Upper lobe of left lung (tissue), 6 donors: ENCODE data around the gene PTPRM. TPM values are rescaled to one million over a fixed set of nuclear protein-coding genes. Genes with fewer than 3 reads are reported as not detected.

Source experiments
- ATAC-seq, 2 donors: fragments of 200-7000 bp; cut with Tn5 transposase; one replicate each; pipeline ENCODE4 v1.9.1; 2022; ENCODE audit warnings: mild to moderate bottlenecking in 2 of 2, moderate library complexity in 2 of 2; ENCODE audit not compliant: low FRiP score in 2 of 2
- DNase-seq, 2 donors: peaks; one replicate each; pipeline ENCODE4 v3.0.0-alpha.2; 2019 to 2020
- H3K27ac ChIP-seq, 4 donors: fragments of 200-600 bp; sonication (generic); one replicate each; pipeline ENCODE4 v1.5.1; 2016 to 2019
- H3K27me3 ChIP-seq, 4 donors: fragments of 200-600 bp; sonication (generic); one replicate each; pipeline ENCODE4 v1.5.1; 2017 to 2019
- H3K36me3 ChIP-seq, 4 donors: fragments of 200-600 bp; sonication (generic); one replicate each; pipeline ENCODE4 v1.5.1; 2016 to 2019
- H3K4me1 ChIP-seq, 4 donors: fragments of 200-600 bp; sonication (generic); one replicate each; pipeline ENCODE4 v1.5.1; 2018 to 2019
- H3K4me3 ChIP-seq, 4 donors: fragments of 200-600 bp; sonication (generic); one replicate each; pipeline ENCODE4 v1.5.1; 2017 to 2019; ENCODE audit warnings: mild to moderate bottlenecking in 2 of 4, moderate library complexity in 1 of 4
- H3K9me3 ChIP-seq, 4 donors: fragments of 200-600 bp; sonication (generic); one replicate each; pipeline ENCODE4 v1.5.1; 2018 to 2019
- EP300 ChIP-seq, 4 donors: sonication (generic); formaldehyde crosslinking; IDR thresholded peaks; one replicate each; pipeline ENCODE4 v1.5.1; 2017; ENCODE audit warnings: antibody characterized with exemption in 4 of 4, control low read depth in 2 of 4
- POLR2A ChIP-seq, 4 donors: fragments of 450-650 bp; IDR thresholded peaks; one replicate each; pipeline ENCODE4 v1.5.1; 2016 to 2017; ENCODE audit warnings: antibody characterized with exemption in 4 of 4, mild to moderate bottlenecking in 2 of 4
- POLR2AphosphoS5 ChIP-seq, 2 donors: sonication (generic); formaldehyde crosslinking; IDR thresholded peaks; one replicate each; pipeline ENCODE4 v1.5.1; 2017; ENCODE audit warnings: antibody characterized with exemption in 2 of 2
- WGBS, 2 donors: methylation state at CpG; one replicate each; pipeline ENCODE4 v1.1.5; 2017 to 2018; 5-methylcytosine and 5-hydroxymethylcytosine counted together
- total RNA-seq, 6 donors: library from RNA; depleted of rRNA in 4 of 6; stranded (reverse); fragments of >200 nt in 4 of 6; gene quantifications; one replicate each; pipeline versions ENCODE4 v1.1.0 to v1.2.1, GENCODE V29; 2016 to 2021
- TF ChIP-seq, protein P1 (sequence below), 6 experiments: fragments of 450-650 bp in 4 of 6; fragments of 200-600 bp in 2 of 6; sonication (generic) in 2 of 6; IDR thresholded peaks; one replicate each; pipeline ENCODE4 v1.5.1; 2016 to 2019; ENCODE audit warnings: antibody characterized with exemption in 6 of 6
- donor health status: DM: no; HTN: no; CAD: no; lungs with moderate emphysema.
- donor health status: DM: no; HTN: yes; CAD: no; lungs with severe emphysema.

PTPRM gene
- total RNA-seq, 6 donors from 2014 or later, result 82.0 to 201 (median 154) TPM

DNA sequence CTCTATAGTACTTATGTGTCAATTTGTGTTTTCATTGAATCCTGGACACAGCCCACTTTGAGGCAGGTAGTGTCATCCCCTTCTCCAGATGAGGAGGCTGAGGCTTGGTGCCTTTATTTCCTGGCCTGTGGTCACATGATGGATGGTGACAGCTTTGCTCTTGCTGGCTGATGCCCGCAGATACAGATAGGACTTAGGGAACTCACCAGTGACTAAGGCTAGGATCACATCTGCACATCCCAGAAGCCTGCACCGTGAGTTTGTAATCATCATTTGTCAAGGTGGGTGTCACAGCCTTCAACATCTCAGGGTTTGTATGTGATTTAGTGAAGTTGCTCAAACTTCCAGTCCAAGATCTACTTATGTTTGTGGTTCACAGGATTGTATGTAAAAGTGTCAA lies 747.0 kb downstream of the PTPRM start:
- no peaks in the 10 kb centered on the region for H3K4me1 ChIP-seq
- TF ChIP-seq, protein P1, sequence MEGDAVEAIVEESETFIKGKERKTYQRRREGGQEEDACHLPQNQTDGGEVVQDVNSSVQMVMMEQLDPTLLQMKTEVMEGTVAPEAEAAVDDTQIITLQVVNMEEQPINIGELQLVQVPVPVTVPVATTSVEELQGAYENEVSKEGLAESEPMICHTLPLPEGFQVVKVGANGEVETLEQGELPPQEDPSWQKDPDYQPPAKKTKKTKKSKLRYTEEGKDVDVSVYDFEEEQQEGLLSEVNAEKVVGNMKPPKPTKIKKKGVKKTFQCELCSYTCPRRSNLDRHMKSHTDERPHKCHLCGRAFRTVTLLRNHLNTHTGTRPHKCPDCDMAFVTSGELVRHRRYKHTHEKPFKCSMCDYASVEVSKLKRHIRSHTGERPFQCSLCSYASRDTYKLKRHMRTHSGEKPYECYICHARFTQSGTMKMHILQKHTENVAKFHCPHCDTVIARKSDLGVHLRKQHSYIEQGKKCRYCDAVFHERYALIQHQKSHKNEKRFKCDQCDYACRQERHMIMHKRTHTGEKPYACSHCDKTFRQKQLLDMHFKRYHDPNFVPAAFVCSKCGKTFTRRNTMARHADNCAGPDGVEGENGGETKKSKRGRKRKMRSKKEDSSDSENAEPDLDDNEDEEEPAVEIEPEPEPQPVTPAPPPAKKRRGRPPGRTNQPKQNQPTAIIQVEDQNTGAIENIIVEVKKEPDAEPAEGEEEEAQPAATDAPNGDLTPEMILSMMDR (IDR thresholded peaks at IDR 0.05), result no peak
- TF ChIP-seq POLR2AphosphoS5 (IDR thresholded peaks at IDR 0.05), result no peak
- no peak for TF ChIP-seq POLR2A (IDR thresholded peaks at IDR 0.05)
- no peak for TF ChIP-seq EP300 (IDR thresholded peaks at IDR 0.05)
- peaks cover 0 to 18% (median 0%) of the 10 kb centered on the region in 4 donors for H3K36me3 ChIP-seq
- 92 to 94% methylated on average over 2 of the region's 2 CpGs for WGBS, 2 donors
- H3K9me3 ChIP-seq, result no peaks in the 10 kb centered on the region
- H3K27ac ChIP-seq, result no peak overlapping the region
- DNase-seq (no peak), ATAC-seq (no peak)
- no peak overlapping the region for H3K4me3 ChIP-seq
- no peaks in the 10 kb centered on the region for H3K27me3 ChIP-seq

DNA sequence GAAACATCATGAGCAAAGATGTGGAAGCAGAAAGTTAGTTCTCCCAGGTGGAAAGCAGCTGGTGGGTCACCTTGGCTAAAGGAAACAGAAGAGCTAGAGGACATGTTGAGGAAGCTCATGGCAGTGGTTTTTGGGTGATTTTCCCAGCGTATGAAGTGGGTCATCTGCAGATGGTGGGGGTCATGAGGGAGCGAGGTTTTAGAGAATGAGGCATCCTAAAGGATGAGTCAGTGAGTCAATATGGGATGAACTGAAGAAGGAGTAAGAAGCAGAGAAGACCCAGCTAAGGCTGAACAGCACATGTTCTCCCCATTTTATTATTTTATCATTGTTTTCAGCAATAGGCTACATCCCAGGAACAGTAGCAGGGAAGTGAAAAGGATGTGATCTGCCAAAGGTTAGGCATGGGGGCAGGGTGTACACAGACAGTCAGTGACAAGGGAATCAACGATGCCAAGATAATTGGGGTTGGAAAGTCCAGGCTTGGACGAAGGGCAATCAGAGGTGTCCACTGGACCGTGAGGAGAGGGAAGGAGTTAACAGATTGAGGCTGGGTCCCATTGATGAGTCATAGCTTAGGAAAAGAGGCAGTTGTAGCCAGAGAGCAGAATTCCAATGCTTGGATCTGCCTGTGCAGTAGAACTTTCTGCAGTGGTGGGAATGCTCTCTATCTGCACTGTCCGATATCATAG lies 752.8 kb downstream of the PTPRM start:
- Histone ChIP-seq H3K27me3 (no peaks in the 10 kb centered on the region), H3K27ac (no peak overlapping the region), H3K36me3 (peaks cover 0 to 22% (median 0%) of the 10 kb centered on the region in 4 donors), H3K4me1 (no peaks in the 10 kb centered on the region), H3K4me3 (no peak overlapping the region), H3K9me3 (no peaks in the 10 kb centered on the region)
- no peak for ATAC-seq
- TF ChIP-seq, protein P1 (IDR thresholded peaks at IDR 0.05), result no peak
- TF ChIP-seq POLR2A (IDR thresholded peaks at IDR 0.05), result no peak
- no peak for TF ChIP-seq POLR2AphosphoS5 (IDR thresholded peaks at IDR 0.05)
- no peak for TF ChIP-seq EP300 (IDR thresholded peaks at IDR 0.05)
- WGBS, 2 donors, result 89 to 93% methylated on average over 6 of the region's 6 CpGs
- DNase-seq, result no peak

DNA sequence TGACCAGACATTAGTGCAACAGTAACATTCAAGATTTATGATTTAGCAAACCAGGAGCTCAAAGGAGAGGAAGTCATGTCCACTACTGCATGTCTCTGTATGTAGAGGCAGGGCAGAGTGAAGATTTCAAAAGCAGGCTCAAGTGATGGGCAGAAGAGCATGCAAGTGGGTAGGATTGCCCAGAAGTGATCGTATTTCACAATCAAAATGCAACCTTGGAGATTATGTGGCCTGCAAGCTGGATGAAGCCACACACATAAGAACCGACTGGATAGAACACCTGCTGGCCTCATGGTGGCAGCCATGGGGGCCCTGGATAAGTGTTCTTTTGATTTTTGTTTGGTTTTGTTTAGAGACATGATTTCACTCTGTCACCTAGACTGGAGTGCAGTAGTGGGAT lies 755.4 kb downstream of the PTPRM start:
- WGBS, 2 donors, result 71 to 86% methylated on average over 2 of the region's 2 CpGs
- Histone ChIP-seq H3K36me3 (peaks cover 0 to 8% (median 0%) of the 10 kb centered on the region in 4 donors), H3K27ac (no peak overlapping the region), H3K27me3 (no peaks in the 10 kb centered on the region), H3K9me3 (no peaks in the 10 kb centered on the region), H3K4me1 (peaks cover 0 to 5% (median 0%) of the 10 kb centered on the region in 4 donors), H3K4me3 (no peak overlapping the region)
- TF ChIP-seq POLR2A (IDR thresholded peaks at IDR 0.05) (no peak), POLR2AphosphoS5 (IDR thresholded peaks at IDR 0.05) (no peak), EP300 (IDR thresholded peaks at IDR 0.05) (no peak)
- TF ChIP-seq, protein P1 (IDR thresholded peaks at IDR 0.05), result no peak
- DNase-seq (no peak), ATAC-seq (no peak)

DNA sequence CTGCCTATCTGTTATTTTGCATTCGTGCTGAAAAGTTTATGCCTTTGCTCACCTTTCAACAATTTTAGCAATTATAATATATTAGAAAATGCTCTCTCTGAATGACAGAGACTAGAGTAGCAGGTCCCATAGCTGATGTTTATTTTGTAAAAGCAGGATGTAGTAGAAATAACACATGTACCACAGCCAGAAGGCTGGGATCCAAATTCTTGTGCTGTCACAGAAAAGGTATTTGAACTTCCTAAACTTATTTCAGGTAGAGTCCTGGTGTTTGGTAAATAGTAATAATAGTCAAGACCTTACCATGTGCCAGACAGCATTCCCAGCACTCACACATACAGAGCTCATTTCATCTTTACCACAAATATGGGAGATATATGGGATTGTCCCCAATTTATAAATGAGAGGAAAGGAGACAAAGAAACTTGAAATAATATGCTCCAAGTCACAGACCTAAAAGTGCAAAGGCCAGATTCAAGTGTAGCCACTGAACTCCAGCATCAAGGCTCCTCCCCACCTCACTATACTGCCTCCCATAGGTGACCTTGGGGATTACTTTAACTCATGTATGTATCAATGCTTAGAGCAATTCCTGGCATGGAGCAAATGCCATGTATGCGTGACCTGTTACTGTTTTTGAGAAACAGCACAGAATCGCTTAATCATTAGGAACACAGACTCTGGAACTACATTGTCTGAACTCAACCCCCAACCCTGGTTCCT lies 757.4 kb downstream of the PTPRM start:
- no peak overlapping the region for H3K4me3 ChIP-seq
- no peaks in the 10 kb centered on the region for H3K9me3 ChIP-seq
- ATAC-seq, result no peak
- TF ChIP-seq, protein P1 (IDR thresholded peaks at IDR 0.05), result no peak
- TF ChIP-seq POLR2A (IDR thresholded peaks at IDR 0.05) (no peak), POLR2AphosphoS5 (IDR thresholded peaks at IDR 0.05) (no peak), EP300 (IDR thresholded peaks at IDR 0.05) (no peak)
- peaks cover 0 to 8% (median 0%) of the 10 kb centered on the region in 4 donors for H3K36me3 ChIP-seq
- 87 to 89% methylated on average over 3 of the region's 3 CpGs for WGBS, 2 donors
- no peaks in the 10 kb centered on the region for H3K27me3 ChIP-seq
- H3K27ac ChIP-seq, result no peak overlapping the region
- no peak for DNase-seq
- peaks cover 0 to 9% (median 4%) of the 10 kb centered on the region in 4 donors for H3K4me1 ChIP-seq
